ENCODE data around the gene PRADC1. TPM values are rescaled to one million over a fixed set of nuclear protein-coding genes. Genes with fewer than 3 reads are reported as not detected.

PRADC1 gene
- total and polyA plus RNA-seq, 9 of the 15 experiments (the other 6 are each of a cell fraction or from before 2014, with no cell fraction given): 7.3 to 47.4 (median 34.2) TPM

GRCh38 chr2:73258913-73259215 lies 25.8 kb upstream of the PRADC1 start:
- Histone ChIP-seq H4K20me1 (replicated peaks; ENCODE audit: control insufficient read depth, insufficient read depth, low read length) (peaks cover 6% of the 10 kb centered on the region; the same call in 1 of the 2 replicates), H3K36me3 (ENCODE audit: control insufficient read depth, insufficient read depth, low read length) (peaks cover 13% of the 10 kb centered on the region; the same call in 2 of the 3 replicates), H3K9me3 (replicated peaks; ENCODE audit: control insufficient read depth, insufficient read depth, low read depth, low read length) (no peaks in the 10 kb centered on the region), H3K27ac (ENCODE audit: extremely low read depth, low read depth, low read length) (no peak overlapping the region), H2AFZ (ENCODE audit: low read depth, low read length) (no peak overlapping the region), H3K4me1 (replicated peaks in 1 of 2; ENCODE audit: control insufficient read depth in 2 of 2, insufficient read depth in 2 of 2, low read length in 2 of 2) (peaks cover 2 to 19% of the 10 kb centered on the region in 2 experiments; a peak in 2 of 5 replicates), H3K4me2 (ENCODE audit: insufficient read depth, low read length) (no peak overlapping the region), H3K9me1 (ENCODE audit: control insufficient read depth, insufficient read depth, low read length) (no peaks in the 10 kb centered on the region), H3K79me2 (ENCODE audit: control insufficient read depth, insufficient read depth, low read length) (no peaks in the 10 kb centered on the region), H3K9ac (ENCODE audit: insufficient read depth in 1 of 2, low read depth in 2 of 2, low read length in 2 of 2) (no peak overlapping the region; a peak in 1 of 4 replicates), H3K4me3 (no peak overlapping the region), H3K27me3 (ENCODE audit: control insufficient read depth in 2 of 2, insufficient read depth in 2 of 2, low read length in 2 of 2) (no peaks in the 10 kb centered on the region)
- FAIRE-seq: no peak
- ATAC-seq: no peak
- ChIA-PET POLR2A (interaction anchor here (0.7 to 1.0 kb wide), 2 partner anchors 20 to 137 kb away, joined by 3 to 4 read pairs; no protein-coding TSS in a partner anchor), CTCF (ENCODE audit: low intra/inter-chr PET ratio) (interaction anchor here (2.0 kb wide), 1 partner anchor 366 kb away, joined by 10 read pairs; no protein-coding TSS in a partner anchor)
- in situ Hi-C loops (cut with MboI): no loop called here
- BruUV-seq (replicated peaks): no TSS peak
- intact Hi-C loops (cut with micrococcal nuclease): loop anchor here (5.0 to 10.0 kb wide), 2 partner anchors 82 to 274 kb away; no protein-coding TSS in a partner anchor
- DNase-seq (ENCODE audit: extremely low read depth in 1 of 4, low spot score in 3 of 4): no peak
- WGBS (ENCODE audit: insufficient coverage, low coverage, missing lambda C conversion rate): 73% methylated on average over 8 of the region's 9 CpGs
- TF ChIP-seq SIN3A (IDR thresholded peaks at IDR 0.05; ENCODE audit: borderline replicate concordance in 2 of 2, control insufficient read depth in 1 of 2, low read depth in 2 of 2, low read length in 2 of 2) (no peak), NRF1 (conservative IDR thresholded peaks at IDR 0.05 in 1 of 2, IDR thresholded peaks at IDR 0.05 in 1 of 2) (no peak), SRSF1 (IDR thresholded peaks at IDR 0.05; ENCODE audit: low read depth, low read length) (no peak), TFE3 (CRISPR knock-in tag; IDR thresholded peaks at IDR 0.05) (no peak), SMARCA5 (IDR thresholded peaks at IDR 0.05) (no peak), TRIM25 (IDR thresholded peaks at IDR 0.05; ENCODE audit: borderline replicate concordance) (no peak), ZNF780A (CRISPR knock-in tag; IDR thresholded peaks at IDR 0.05) (no peak), MED1 (CRISPR knock-in tag; IDR thresholded peaks at IDR 0.05; ENCODE audit: borderline replicate concordance) (no peak), CCAR2 (IDR thresholded peaks at IDR 0.05; ENCODE audit: low read depth, low read length) (no peak), KLF10 (CRISPR knock-in tag; IDR thresholded peaks at IDR 0.05) (no peak), TRIM24 (IDR thresholded peaks at IDR 0.05) (no peak), SMARCA4 (IDR thresholded peaks at IDR 0.05) (no peak), BCL6 (CRISPR knock-in tag; IDR thresholded peaks at IDR 0.05) (no peak), NR1H2 (CRISPR knock-in tag; IDR thresholded peaks at IDR 0.05) (no peak), RERE (CRISPR knock-in tag; IDR thresholded peaks at IDR 0.05; ENCODE audit: borderline replicate concordance) (no peak), RBM25 (IDR thresholded peaks at IDR 0.05; ENCODE audit: low read depth, low read length, severe bottlenecking) (no peak)

All from K562 (cell line).